A204.1 (cell line): ENCODE measurements around the gene GPC3.
"Not testable (repeated sequence)": the region's sequence is repeated elsewhere in the genome, so short reads cannot be mapped to it uniquely, and the experiment has no call there.

ENCODE experiments used
- FAIRE-seq: peaks from 2 replicates; lab custom pipeline; 2012; peaks lifted over from hg19 to GRCh38; lab: Jason Lieb, UNC

GPC3 gene

DNA sequence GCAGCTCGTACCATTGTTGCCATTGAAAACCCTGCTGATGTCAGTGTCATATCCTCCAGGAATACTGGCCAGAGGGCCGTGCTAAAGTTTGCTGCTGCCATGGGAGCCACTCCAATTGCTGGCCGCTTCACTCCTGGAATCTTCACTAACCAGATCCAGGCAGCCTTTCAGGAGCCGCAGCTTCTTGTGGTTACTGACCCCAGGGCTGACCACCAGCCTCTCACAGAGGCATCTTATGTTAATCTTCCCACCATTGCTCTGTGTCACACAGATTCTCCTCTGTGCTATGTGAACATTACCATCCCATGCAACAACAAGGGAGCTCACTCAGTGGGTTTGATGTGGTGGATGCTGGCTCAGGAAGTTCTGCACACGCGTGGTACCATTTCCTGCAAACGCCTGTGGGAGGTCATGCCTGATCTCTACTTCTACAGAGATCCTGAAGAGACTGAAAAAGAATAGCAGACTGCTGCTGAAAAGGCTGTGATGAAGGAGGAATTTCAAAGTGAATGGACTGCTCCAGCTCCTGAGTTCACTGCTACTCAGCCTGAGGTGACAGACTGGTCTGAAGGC, 222.3 kb downstream of the GPC3 start:
- not testable (repeated sequence) for FAIRE-seq

DNA sequence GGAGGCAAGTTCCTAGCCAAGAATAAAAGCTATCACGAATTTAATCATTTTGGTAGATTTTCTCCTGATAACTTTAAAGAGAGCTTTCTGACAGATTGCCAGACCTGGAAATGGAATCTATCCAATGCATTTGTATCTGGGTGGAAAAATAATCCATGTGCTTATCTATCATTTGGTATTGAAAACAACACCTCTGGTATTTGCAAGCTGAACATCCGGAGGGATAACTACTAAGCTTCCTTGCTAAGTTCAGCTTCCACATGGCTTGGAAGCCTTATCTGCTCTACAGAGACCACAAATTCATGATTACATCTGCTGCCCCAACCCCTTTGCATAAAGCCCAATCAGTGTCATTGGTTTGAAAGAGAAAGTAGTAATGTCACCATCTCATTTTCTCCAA, 230.7 kb downstream of the GPC3 start:
- FAIRE-seq, result no peak

DNA sequence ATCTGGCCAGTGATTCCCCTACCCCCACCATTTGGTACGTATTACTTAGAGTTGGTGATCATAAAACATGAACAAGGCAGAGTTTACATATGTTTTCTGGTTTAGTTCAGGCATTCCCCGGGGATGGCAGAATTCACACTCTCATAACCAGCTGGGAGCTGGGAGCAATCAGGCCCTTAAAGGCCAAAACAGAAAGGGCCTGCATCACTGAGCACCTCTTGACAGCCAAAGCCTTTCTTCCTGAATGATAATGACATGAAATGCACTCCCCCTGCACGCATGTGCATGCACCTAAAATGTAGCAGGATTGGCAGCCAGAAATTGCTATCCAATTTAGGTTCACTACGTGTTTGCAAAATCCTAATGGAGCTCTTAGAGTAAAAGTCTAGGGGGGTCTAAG, 235.4 kb downstream of the GPC3 start:
- no peak for FAIRE-seq

DNA sequence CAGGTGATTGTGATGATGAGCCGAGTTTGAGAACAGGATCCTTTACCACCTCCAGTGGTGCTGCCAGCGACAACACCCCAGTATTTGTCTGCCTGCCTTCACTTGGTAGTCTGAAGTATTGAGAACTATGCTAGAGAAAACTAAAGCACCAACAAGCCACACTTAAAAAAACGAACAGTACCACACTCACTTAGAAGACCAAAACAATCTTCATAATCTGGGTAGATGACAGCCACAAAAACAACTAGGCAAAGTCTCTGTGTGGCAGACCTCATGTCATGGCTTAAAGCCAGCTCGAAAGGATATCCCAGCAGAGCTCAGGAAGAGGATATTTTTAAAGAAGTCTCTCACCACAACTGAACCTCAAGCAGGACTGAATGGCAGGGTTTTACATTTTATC, 236.0 kb downstream of the GPC3 start:
- FAIRE-seq, result no peak

DNA sequence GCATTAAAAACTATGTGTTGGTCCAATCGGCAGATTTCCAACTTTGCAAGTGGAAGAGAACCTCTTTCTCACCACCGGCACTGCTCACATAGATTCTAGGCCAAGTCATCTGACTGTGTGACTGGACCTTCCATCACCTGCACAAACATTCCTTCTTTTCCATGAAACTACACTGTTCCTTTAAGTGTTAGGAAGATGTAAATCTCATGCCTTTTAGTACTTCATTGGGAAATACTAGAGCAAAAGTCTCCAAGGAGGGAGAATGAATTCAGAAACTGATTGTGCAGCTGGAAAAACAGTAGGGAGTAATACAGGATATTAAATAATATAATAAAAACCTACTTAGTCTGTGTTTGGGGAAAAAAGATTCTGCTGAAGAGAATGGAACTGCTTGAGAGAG, 238.2 kb downstream of the GPC3 start:
- FAIRE-seq, result no peak

DNA sequence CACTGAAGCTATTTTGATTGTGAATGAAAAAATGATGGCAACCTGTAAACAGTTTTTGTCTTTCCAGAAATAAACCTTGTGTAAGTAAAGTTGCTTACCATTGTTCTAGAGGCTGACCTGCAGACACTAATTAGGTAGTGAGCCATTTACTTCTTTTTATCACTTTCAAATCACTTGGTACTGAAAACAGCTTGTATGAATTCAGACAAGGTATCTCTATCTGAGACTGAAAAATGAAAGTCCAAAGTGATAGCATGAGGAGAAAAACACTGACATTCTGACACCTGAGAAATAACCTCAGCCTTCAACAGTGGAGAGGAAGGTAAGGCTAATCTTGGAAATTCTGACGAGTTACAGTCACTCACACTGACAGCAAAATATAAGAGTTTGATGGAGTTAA, 238.8 kb downstream of the GPC3 start:
- FAIRE-seq, result no peak

DNA sequence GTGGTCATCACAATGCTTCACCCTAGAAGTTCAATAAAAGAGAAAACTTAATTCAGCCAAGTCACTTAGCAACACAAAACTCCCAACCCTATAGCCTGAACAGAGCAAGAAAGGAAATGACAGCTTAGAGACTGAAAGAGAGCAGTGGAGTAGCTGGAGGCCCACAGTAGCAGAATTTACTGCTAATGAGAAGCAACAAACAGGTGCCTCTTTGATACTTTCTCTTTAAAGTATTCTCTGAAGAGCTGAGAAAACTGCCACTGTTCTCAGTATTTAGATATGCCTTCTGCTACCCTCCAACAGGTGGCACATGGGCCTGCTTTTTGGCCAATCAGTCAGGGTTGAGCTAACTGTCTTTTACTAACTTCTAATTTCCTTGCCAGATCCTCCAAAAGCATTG, 240.0 kb downstream of the GPC3 start:
- FAIRE-seq, result no peak

DNA sequence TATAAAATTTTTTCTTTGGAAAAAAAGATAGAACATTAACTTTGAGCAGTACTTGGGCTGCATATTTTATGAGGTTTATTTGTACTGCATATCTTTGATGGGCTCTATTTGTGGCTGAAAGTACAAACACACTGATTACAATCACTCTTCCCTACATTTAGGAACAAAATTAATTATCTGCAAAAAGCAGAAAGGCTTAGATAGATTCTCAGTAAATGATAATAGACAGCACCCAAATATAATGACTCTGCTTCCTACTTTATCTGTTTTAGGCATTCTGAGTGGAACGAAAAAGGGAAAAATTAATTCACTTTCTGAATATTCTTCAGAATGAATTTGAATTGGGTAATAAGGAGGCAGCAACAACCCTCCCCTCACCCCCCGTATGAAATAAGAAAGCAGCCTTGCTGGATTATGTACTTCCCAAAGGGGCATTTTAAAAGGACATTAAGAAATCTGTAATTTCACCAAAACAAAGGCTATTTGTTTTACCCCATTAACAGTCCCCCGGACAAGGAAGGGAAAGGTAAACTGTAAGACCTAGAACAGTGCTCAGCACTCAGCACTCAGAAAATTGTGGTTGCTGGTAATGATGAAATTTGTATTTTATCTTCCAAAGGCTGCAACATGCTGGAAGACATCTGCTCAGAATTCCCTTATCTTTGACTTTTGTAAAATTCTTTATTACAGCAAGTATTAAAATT, 242.6 kb downstream of the GPC3 start:
- no peak for FAIRE-seq

DNA sequence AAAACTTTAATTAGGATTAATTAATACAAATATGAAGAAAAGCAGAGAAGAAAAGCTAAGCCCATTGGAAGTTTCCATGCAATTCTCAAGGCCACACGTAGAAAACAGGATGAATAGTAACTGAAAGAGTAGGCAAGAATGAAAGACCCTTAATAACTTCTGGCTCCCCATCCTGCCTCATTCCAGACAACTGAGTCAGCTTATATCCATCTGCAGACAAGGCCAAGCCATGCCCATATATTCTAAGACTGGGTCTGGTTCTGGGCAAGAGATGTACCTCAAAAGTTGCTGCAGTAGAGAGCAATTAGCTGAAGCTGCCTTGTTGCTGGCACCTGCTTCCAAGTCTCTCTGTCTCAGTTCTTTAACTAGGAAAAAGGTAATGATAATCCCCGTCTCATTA, 244.1 kb downstream of the GPC3 start:
- FAIRE-seq, result no peak

DNA sequence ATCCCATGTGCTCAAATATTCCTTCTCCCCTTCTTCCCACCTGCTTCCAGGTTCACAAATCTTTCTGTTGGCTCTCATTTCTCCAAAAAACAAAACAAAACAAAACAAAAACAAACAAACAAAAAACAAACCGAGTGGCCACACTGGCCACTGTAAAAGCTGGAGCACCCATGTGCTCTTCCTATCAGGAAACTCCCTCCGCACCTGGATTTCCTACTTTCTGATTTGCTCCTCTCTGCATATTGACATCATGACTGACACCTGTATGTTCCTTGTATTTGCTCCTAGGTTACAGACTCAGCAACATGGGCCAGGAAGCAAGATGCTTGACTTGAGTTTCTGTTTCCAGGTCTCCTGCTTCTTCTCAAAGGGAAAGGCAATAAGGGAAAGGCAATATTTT, 258.8 kb downstream of the GPC3 start:
- FAIRE-seq, result no peak

DNA sequence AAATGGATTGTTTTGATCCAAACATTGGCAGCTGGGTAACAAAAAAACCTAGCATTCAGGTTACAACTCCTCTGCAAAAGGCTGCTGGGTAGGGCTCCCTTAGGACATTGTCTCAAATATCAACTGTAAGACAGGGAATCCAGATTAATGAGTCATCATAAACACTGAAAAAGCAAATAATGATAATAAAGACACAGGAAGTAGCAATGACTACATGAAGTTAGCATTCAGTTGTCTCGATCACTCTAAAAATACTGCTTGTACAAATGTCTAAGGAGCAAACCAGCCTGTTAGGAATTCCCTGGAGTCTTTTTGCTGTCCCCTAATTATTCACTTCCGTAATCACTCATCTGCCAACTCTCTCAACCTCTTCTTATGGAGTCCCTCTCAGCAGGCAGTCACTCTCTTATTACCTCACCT, 259.2 kb downstream of the GPC3 start:
- no peak for FAIRE-seq

DNA sequence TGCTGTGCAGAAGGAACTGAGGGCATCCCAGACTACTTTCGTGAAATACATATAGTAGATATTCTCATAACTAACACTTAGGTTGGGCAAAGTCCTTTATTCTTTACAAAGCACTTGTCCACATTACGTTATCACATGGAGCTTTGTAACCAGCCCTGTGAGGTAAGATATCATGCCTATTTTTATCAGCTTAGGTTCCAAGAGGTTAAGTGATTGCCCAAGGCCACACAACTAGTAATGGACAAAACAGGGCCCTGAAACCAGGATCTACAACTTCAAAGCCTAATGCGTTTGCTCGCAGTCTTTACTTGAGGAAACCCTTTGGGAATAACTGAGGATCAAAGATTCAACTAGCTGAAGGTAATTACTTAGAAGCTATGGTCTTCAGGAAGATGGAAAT, 261.5 kb downstream of the GPC3 start:
- no peak for FAIRE-seq

DNA sequence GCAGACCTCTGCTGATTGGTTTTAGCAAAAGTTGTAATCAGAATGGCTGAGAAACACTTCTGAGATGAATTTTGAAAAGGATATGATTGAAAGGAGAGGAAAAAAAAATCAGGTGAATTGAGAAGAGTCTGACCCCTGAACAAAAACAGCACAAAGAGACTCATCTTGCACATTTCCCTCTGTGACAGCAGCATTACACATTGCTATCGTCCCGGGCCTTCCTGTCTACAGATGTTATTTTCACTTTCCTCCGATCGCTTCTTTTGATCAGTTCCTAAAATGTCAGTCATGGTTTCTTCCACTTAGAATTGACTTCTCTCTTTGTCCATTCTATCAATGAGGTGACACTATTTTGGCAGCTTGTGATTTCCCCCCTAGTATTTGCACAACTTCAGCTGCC, 262.6 kb downstream of the GPC3 start:
- no peak for FAIRE-seq

DNA sequence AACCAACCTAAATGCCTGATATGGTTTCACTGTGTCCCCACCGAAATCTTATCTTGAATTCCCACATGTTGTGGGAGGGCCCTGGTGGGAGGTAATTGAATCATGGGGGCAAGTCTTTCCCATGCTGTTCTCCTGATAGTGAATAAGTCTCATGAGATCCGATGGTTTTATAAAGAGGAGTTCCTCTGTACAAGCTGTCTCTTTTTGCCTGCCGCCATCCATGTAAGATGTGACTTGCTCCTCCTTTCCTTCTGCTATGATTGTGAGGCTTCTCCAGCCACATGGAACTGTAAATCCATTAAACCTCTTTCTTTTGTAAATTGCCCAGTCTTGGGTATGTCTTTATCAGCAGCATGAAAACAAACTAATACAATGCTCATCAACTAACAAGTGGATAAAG, 265.1 kb downstream of the GPC3 start:
- not testable (repeated sequence) for FAIRE-seq

DNA sequence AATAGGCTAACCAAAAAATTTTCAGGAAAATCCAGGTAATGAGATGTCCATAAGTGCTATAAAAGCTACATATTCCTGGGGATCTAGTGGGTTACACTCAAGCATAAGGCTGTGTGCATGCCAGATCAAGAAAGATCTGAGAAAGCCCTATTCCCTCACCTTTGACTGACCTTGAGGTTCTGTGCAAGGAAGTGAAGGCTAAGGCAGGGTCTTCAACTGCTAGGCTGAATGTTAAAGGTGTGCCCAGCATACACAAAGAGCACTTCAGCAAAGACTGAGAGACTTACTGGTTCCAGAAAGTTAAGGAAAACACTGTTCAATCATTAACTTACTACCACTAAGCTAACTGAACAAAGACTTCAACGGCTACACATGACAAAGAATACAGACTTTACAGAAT, 269.7 kb downstream of the GPC3 start:
- no peak for FAIRE-seq

DNA sequence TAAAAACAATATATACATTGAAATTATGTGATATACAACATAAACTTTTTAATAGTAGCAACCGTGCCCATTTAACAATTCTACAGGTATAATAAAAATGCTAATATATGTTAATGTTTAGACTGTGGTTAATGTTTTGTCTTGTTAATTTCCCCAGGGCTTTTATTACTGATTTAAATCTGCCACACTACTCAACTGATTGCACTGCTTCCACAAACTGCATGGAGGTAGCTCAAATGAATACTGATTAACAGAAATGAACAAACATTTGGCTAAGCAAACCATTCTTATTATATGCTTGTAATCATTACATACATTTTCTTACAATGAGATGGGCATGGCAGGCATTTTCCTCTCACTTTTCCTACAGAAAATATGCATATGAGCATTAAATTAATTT, 275.9 kb downstream of the GPC3 start:
- FAIRE-seq, result no peak

DNA sequence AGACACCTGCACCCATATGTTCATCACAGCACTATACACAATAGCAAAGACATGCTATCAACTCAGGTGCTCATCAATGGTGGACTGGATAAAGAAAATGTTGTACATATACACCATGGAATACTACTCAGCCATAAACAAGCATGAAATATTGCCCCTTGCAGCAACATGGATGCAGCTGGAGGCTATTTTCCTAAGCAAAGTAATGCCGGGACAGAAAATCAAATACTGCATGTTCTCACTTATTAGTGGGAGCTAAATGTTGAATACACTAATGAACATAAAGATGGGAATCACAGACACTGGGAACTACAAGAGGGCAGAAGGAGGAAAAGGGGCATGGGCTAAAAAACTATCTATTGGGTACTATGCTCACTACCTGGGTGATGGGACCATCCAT, 278.5 kb downstream of the GPC3 start:
- FAIRE-seq, result no peak

DNA sequence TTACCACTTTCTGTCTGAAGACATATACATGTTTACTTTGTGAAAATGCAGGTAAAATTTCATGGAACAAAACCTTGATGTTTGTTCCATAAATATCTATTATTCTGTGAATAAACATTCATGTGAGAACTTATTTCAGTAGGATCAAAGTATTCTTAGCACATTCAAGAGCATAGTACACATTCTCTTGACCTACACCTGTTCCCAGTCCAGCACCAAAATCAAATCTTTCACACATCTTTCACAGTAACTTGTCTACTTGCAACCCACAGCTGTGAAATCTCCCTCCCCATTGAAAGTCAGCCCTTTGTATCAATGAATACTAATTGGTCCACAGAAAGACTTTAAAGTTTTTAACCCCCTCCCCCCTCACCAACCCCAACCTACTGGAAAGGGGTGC, 283.2 kb downstream of the GPC3 start:
- no peak for FAIRE-seq

DNA sequence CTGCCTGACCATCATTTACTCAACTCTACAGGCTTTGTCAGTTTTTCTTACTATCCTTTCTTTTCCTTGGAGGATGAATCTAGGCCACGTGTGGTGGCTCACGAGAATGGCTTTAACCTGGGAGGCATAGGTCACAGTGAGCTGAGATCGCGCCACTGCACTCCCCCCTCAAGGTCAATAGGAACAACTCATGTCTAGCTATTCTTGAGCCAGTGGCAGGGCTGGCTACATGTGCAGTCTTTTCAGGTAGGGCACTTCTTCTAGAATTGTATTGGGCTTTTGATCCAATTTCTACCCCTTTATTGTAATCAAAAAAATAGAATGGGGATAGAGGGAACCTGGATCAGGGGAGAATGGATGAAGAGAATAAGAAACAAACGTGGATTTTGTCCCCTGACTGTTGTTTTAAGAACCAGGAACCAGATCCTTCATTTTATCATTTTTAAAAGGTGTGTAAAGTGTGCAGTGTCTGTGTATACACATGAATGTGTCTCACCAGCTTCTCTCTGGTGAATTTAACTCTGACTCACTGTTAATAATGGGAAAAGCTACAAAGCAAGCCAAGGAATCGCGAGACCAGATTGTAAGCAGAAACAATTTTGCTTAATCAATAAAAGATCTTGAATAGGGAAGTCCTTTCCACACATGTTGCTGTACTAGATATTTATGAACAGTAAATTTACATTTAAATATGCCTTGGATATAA, 286.2 kb downstream of the GPC3 start:
- FAIRE-seq, result no peak

DNA sequence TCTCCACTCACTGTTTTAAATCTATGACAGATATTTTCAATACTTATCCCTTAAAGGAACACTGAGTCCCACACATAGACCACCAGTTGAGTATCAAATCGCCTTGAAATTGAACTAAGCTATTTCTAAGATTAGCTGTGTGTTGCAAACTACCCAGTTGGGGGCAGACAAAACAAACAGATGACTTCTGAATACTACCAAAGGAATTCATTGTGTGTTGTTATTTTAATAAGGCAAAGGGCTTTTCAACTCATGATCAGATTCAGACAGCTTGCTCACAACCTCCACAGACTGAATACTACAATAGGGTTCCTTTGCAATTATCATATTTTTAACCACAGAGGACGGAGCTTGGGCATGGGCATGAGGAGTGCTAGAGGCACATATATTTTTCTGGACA, 287.1 kb downstream of the GPC3 start:
- FAIRE-seq, result no peak

DNA sequence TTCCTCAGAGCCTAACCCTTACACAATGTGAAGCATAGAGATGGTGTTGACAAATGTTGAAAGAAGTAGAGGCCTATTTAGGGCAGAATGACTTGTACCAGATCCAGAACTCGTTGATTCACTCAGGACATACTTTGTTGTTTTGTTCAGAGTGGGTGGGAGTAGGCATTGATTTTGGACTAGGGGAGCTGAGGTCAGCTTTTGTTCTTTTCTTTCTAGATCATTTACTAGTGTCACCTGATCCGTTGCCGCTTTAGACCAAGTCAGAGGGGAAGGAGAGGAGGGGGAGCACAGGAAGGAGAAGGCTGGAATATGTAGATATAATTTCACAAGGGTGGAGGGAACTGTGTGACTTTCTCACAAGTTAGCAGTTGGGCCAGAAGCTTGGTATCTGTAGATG, 287.7 kb downstream of the GPC3 start:
- no peak for FAIRE-seq

DNA sequence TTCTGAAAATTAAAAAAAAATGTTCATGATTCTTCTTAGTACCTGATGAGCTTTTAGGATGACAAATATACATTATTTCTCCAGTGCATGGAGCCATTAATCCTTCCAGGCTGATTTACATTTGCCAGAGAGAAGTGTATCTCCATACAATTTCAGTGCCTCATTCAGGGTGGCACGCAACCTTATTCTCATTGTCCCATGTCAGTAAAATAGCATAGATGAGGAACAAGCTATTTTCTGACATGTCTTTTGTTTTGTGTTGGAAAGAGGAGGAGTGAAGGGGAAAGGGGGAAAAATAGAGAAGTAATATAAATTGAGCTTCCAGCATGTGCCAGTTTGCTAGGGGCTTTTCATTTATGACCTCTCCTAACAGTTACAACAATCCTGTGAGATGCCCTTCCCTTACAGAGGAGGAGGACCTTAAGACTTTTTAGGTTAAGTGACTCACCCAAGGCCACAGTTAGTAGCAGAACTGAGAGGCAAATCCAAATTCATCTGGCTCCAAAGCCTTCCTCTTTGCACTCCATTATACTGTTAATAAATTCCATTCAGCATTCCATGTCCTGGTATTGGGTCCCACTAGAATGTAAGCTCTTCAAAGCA, 295.3 kb downstream of the GPC3 start:
- FAIRE-seq, result no peak

DNA sequence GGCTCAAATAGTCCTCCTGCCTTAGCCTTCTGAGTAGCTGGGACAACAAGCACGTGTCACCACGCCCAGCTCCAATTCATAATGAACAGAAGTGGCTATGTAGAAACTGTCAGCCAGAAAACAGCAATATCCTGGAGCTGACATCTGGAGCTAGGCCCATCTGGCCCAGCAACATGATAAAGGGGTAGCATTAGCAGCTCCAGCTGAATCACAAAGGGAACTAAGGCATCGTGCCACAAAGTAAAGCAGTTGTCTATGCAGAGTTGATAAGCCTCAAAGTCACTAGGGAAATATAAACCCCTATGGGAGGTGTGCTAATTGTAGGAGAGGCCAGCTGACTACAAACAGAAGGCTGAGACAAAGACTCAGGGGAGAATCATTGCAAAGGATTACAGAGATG, 299.6 kb downstream of the GPC3 start:
- FAIRE-seq, result no peak

DNA sequence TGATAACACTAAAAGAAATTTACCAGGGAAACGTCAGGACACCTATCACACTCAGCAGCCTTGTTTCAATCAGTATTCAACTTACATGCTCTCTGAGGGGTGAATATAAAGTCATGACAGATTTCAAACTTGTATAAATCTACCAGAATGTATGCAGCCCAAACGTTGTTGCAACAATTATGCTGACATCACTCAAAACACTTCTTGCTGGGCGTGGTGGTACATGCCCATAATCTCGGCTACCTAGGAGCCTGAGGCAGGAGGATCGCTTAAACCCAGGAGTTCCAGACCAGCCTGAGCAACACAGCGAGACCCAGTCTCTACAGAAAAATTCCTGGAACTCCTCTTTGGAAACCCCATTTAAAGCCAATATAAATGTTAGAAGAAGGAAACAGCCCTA, 303.5 kb downstream of the GPC3 start:
- no peak for FAIRE-seq
